Heart right ventricle (tissue), 16 donors: ENCODE results near the gene NDUFB6. TPM values are rescaled to one million over a fixed set of nuclear protein-coding genes. Genes with fewer than 3 reads are reported as not detected.
"Not testable (repeated sequence)": the region's sequence is repeated elsewhere in the genome, so short reads cannot be mapped to it uniquely, and the experiment has no call there.

Experiments
- ATAC-seq, 8 donors: fragments of 200-7000 bp; cut with Tn5 transposase; one replicate each; pipeline ENCODE4 v1.9.1; 2020; ENCODE audit warnings: mild to moderate bottlenecking in 8 of 8, moderate library complexity in 8 of 8, moderate number of reproducible peaks in 1 of 8
- DNase-seq, 2 donors: peaks; one replicate each; pipeline ENCODE4 v3.0.0-alpha.2; 2020
- H3K27ac ChIP-seq, 10 donors: fragments of 200-600 bp; sonication (generic) in 2 of 10; one replicate each; pipeline versions ENCODE4 v1.5.0 to v1.8.0; 2020 to 2022; ENCODE audit warnings: mild to moderate bottlenecking in 3 of 10
- H3K27me3 ChIP-seq, 7 donors: fragments of 200-600 bp; one replicate each; pipeline ENCODE4 v1.8.0; 2021 to 2022; ENCODE audit warnings: mild to moderate bottlenecking in 2 of 7
- H3K36me3 ChIP-seq, 9 donors: fragments of 200-600 bp; sonication (generic) in 1 of 9; one replicate each; pipeline versions ENCODE4 v1.5.0 to v1.8.0; 2020 to 2022; ENCODE audit warnings: mild to moderate bottlenecking in 2 of 9
- H3K4me1 ChIP-seq, 9 donors: fragments of 200-600 bp; sonication (generic) in 1 of 9; one replicate each; pipeline versions ENCODE4 v1.5.0 to v1.8.0; 2020 to 2022; ENCODE audit warnings: mild to moderate bottlenecking in 4 of 9
- H3K4me3 ChIP-seq, 10 donors: fragments of 200-600 bp; sonication (generic) in 2 of 10; one replicate each; pipeline versions ENCODE4 v1.5.0 to v1.8.0; 2020 to 2022; ENCODE audit warnings: mild to moderate bottlenecking in 7 of 10, moderate library complexity in 2 of 10
- H3K9me3 ChIP-seq, 11 donors: fragments of 200-600 bp in 10 of 11; sonication (generic) in 2 of 11; one replicate each; pipeline versions ENCODE4 v1.5.0 to v1.8.0; 2013 to 2022; ENCODE audit warnings: mild to moderate bottlenecking in 2 of 11, control low read depth in 1 of 11, moderate library complexity in 1 of 11
- CTCF ChIP-seq, 9 donors: fragments of 200-600 bp; sonication (generic) in 2 of 9; IDR thresholded peaks; one replicate each; pipeline versions ENCODE4 v1.5.0 to v1.8.0; 2021 to 2022; ENCODE audit warnings: antibody characterized with exemption in 9 of 9, mild to moderate bottlenecking in 5 of 9, moderate library complexity in 1 of 9
- WGBS, 2 donors: extraction: QIAGEN DNeasy Blood & Tissue Kit; methylation state at CpG; one replicate each; pipeline ENCODE4 v1.1.7; 2013; ENCODE audit warnings: inconsistent platforms in 1 of 2; 5-methylcytosine and 5-hydroxymethylcytosine counted together
- intact Hi-C, 10 donors: fragments of 100-400 bp; cut with DNase I; formaldehyde crosslinking; loops; one replicate each; pipeline versions ENCODE4 v1.11.1 to v1.14.2; 2022
- polyA plus RNA-seq, 2 donors: library from polyadenylated mRNA; stranded (reverse); fragments of 200-250 nt; gene quantifications; one replicate each; pipeline ENCODE4 v1.2.3, GENCODE V29; 2013
- total RNA-seq, 10 donors: library from RNA; stranded (reverse); fragmentation: NEBNext Ultra II Directional in 3 of 10; extraction: Animal tissue kit (Norgen Biotek cat#: 25700) in 3 of 10; gene quantifications; one replicate each; pipeline versions ENCODE4 v1.2.1 to v1.2.4, GENCODE V29; 2021 to 2023
- donor health status: Arrhythmogenic right ventricular cardiomyopathy.
- donor health status: ischemic (EF 13 %, LVEDD 7.1; RV severe dilation, severe dysfunction).
- donor health status: healthy with polysubstance abuse.
- donor health status: DM: no; HTN: yes; CAD: no.
- donor health status: DM: no; HTN: no; CAD: no.
- donor health status: ischemic (EF 25% LVEDD 6.9; RV normal size, moderate dysfunction).
- donor health status: ischemic (EF 25% LVEDD 5.7; RV mildly dilated, moderate dysfunction).
- donor health status: healthy.
- donor health status: DM: yes; HTN: yes; CAD: no.
- donor health status: Ischemic cardiomyopathy.
- donor health status: ischemic (EF 35%, LVEDD 5.7; RV mildly dilated, moderate dysfunction).
- donor health status: nonischemic (EF 11% LVEDD 7.7; RV severe dilation, severe dysfunction).
- donor health status: DM: yes; HTN: yes; CAD: no.
- donor health status: PGD.
- donor health status: ischemic (EF 29% LVEDD 5.4; RV normal size, mild dysfunction).
- donor health status: nonischemic (EF 23%, LVEDD 6.1; RV moderate dilation, normal function).

The NDUFB6 gene
- total and polyA plus RNA-seq, 12 donors, result 52.2 to 186 (median 131) TPM

GRCh38 chr9:32526707-32527048 lies 46.3 kb downstream of the NDUFB6 start:
- DNase-seq (no peak), ATAC-seq (no peak)
- Histone ChIP-seq H3K36me3 (no peaks in the 10 kb centered on the region), H3K4me1 (peaks cover 4 to 41% (median 33%) of the 10 kb centered on the region in 9 donors), H3K4me3 (peak overlapping the region; percentile 39 to 91 (median 68)), H3K9me3 (peaks cover 0 to 12% (median 0%) of the 10 kb centered on the region in 11 donors), H3K27me3 (no peaks in the 10 kb centered on the region), H3K27ac (peak overlapping the region; percentile 41 to 92 (median 84))
- TF ChIP-seq CTCF (IDR thresholded peaks at IDR 0.05), result no peak
- 12 to 16% methylated on average over 2 of the region's 2 CpGs for WGBS, 2 donors
- intact Hi-C loops, result loop anchor here in 7 of 10 donors (1.0 to 10.0 kb wide), 9 partner anchors 24 to 148 kb away; partner anchors contain the start of genes ACO1 (in 3 of the 7) and NDUFB6 (in 2 of the 7)

DNA sequence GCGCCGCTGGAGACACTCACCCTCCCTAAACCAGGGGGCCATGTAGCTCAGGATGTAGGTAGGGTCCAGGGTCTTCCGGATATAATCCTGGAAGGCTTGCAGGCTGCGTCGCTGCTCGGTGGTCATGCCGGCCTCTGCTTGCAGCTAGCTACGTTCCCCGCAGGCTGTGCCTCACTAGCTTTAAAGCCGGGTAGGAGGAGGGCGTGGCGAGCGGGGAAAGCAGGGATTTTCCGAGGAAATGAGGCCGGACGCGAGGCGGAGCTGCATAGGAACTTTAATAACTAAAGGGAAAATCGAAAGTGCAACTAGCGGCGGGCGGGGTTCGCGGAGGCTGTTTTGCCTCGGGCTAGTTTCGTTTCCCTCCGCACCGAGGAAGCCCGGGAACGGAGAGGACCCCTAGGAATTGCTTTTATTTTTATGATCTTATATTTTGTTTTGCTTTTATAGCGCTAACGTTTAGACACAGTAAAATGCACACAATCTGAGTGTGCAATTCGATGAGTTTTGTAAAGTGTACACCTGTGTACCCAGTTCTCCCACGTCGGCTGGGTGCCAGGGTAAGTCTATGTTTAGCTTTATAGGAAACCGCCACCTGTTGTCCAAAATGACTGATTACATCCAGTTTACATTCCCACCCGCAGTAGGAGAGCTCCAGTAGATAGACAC lies 46.8 kb downstream of the NDUFB6 start, which contains the start of gene RIGI:
RIGI (minus strand) TSS at position 156 of the 666 bp plus-strand sequence; CDS start at position 126, 30 bp downstream.
- no peaks in the 10 kb centered on the region for H3K36me3 ChIP-seq
- H3K27ac ChIP-seq, result peak within 1 kb of the TSS; percentile 41 to 92 (median 84)
- peaks cover 4 to 41% (median 33%) of the 10 kb centered on the region in 9 donors for H3K4me1 ChIP-seq
- intact Hi-C loops, result loop anchor here in 7 of 10 donors (1.0 to 10.0 kb wide), 9 partner anchors 25 to 147 kb away; partner anchors contain the start of genes ACO1 (in 3 of the 7) and NDUFB6 (in 2 of the 7)
- H3K9me3 ChIP-seq, result peaks cover 0 to 8% (median 0%) of the 10 kb centered on the region in 11 donors
- TF ChIP-seq CTCF (IDR thresholded peaks at IDR 0.05), result peak in 8 of 9 donors; percentile 39 to 72 (median 54)
- H3K27me3 ChIP-seq, result no peaks in the 10 kb centered on the region
- 0% methylated on average over 37 of the region's 37 CpGs for WGBS, 2 donors
- ATAC-seq (peak; percentile 94 to 97 (median 96)), DNase-seq (peak; percentile 91 to 96)
- peak within 1 kb of the TSS; percentile 39 to 91 (median 68) for H3K4me3 ChIP-seq

- peak overlapping the region; percentile 39 to 91 (median 68) for H3K4me3 ChIP-seq
- H3K4me1 ChIP-seq, result peaks cover 4 to 41% (median 33%) of the 10 kb centered on the region in 9 donors
- no peaks in the 10 kb centered on the region for H3K36me3 ChIP-seq
- ATAC-seq, result peak in 2 of 8 donors; percentile 7 to 24
- no peaks in the 10 kb centered on the region for H3K27me3 ChIP-seq
- H3K9me3 ChIP-seq, result peaks cover 0 to 3% (median 0%) of the 10 kb centered on the region in 11 donors
- DNase-seq, result no peak
- WGBS, 2 donors, result 2 to 4% methylated on average over 4 of the region's 4 CpGs
- TF ChIP-seq CTCF (IDR thresholded peaks at IDR 0.05), result no peak
- peak overlapping the region; percentile 41 to 92 (median 84) for H3K27ac ChIP-seq
- intact Hi-C loops, result loop anchor here in 7 of 10 donors (1.0 to 10.0 kb wide), 9 partner anchors 25 to 147 kb away; partner anchors contain the start of genes ACO1 (in 3 of the 7) and NDUFB6 (in 2 of the 7)
Measured at GRCh38 chr9:32525709-32526030, 47.3 kb downstream of the NDUFB6 start.

GRCh38 chr9:32524892-32525708 lies 47.9 kb downstream of the NDUFB6 start:
- ATAC-seq (peak; percentile 6 to 52 (median 26)), DNase-seq (no peak)
- H3K4me3 ChIP-seq, result peak overlapping the region; percentile 39 to 91 (median 68)
- H3K27ac ChIP-seq, result peak overlapping the region in 9 of 10 donors; percentile 69 to 92 (median 85)
- no peaks in the 10 kb centered on the region for H3K9me3 ChIP-seq
- peaks cover 4 to 42% (median 33%) of the 10 kb centered on the region in 9 donors for H3K4me1 ChIP-seq
- no peak for TF ChIP-seq CTCF (IDR thresholded peaks at IDR 0.05)
- intact Hi-C loops, result loop anchor here in 5 of 10 donors (5.0 to 10.0 kb wide), 5 partner anchors 33 to 143 kb away; partner anchors contain the start of genes ACO1 (in 3 of the 5) and NDUFB6 (in 2 of the 5)
- 39 to 45% methylated on average over 22 of the region's 22 CpGs for WGBS, 2 donors
- peaks cover 0 to 3% (median 0%) of the 10 kb centered on the region in 9 donors for H3K36me3 ChIP-seq
- H3K27me3 ChIP-seq, result no peaks in the 10 kb centered on the region

DNA sequence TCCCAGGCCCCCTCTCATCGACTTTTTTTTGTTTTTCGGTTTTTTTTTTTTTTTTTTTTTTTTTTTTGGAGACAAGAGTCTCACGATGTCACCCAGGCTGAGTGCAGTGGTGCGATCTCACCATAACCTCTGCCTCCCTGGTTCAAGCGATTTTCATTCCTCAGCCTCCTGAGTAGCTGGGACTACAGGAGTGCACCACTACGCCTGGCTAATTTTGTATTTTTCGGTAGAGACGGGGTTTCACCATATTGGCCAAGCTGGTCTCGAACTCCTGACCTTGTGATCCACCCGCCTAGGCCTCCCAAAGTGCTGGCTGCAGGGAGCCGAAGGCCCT lies 48.4 kb downstream of the NDUFB6 start:
- ATAC-seq, result peak in 1 of 8 donors; percentile 10
- H3K36me3 ChIP-seq, H3K9me3 ChIP-seq, DNase-seq, H3K27me3 ChIP-seq: not testable (repeated sequence)
- Histone ChIP-seq H3K4me1 (peaks cover 4 to 43% (median 33%) of the 10 kb centered on the region in 9 donors), H3K4me3 (peak overlapping the region in 9 of 10 donors; percentile 46 to 91 (median 70)), H3K27ac (peak overlapping the region in 7 of 10 donors; percentile 69 to 92 (median 85))
- intact Hi-C loops, result loop anchor here in 4 of 10 donors (10.0 kb wide), 3 partner anchors 50 to 140 kb away; partner anchors contain the start of genes NDUFB6 (in 2 of the 4) and ACO1 (in 1 of the 4)
- 85 to 87% methylated on average over 11 of the region's 11 CpGs for WGBS, 2 donors
